HG03159 (cell line): ENCODE results near the gene ITGA11.

ENCODE experiments used
- ATAC-seq: cut with Tn5 transposase; IDR thresholded peaks from one replicate; pipeline ENCODE4 v1.9.1; 2021; ENCODE audit warnings: mild to moderate bottlenecking, moderate library complexity; ENCODE audit not compliant: unreplicated experiment

Gene ITGA11

DNA sequence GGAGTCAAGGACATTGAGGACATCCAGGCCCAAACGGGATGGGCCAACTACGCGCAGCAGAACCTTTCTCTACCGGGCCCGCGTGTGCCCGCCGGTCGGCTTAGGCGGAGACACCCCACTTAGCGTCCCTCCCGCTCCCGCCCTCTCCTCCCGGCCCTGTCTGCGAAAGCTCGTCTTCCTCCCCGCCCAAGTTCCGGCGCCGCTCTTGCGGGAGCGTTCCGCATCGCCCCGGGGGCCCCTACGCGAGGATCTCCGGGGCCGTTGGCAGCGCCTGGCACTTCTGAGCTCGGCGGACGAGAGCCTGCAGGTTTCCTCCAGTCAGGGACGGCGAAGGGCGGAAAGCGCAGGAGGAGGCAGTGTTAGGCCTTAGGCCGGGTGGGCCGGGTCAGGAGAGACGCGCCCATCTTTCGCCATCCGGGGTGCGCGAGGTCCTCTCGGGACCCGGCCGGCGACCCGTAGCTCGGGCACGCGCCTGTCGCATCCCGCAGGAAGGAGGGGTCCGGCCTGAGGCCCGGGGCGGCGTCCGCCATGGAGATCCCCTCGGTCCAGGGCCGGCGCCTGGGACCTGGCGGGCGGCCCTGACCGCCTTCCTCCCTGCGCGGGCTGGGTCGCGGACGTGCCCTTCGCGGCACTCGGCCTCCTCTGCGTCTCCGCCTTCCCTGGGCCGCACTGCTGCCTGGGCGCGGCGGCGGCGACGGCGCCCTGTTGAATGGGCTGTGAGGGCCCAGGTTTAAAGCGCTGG lies 154.2 kb downstream of the ITGA11 start, which contains the start of gene FEM1B:
Gene FEM1B, plus strand, starts transcription at position 143 of the 742 bp plus-strand sequence. CDS start 673 bp downstream, outside the sequence.
- peak; percentile 72 for ATAC-seq

DNA sequence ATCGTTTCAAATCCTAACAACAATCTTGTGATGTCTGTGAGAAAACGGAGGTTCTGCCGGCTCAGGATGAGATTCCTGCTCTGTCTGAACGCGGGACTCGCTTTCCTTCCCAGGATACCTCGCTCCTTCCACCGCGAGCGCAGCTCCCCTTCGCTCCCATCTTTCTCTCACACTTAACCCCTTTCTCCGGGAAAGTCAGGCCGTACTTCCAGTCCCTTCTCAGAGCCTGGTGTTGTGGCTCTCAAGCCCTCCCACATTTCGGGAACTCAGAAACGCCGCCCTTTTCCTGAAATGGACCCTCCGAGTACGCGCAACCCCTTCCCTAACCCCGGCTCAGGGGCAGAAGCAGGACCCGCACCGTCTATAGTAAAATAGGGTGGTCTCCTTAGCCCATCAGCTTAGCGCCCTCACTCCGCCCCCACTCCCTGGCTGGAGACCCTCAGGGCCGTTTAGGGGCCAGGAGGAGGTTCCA lies 154.8 kb downstream of the ITGA11 start:
- peak; percentile 16 for ATAC-seq

DNA sequence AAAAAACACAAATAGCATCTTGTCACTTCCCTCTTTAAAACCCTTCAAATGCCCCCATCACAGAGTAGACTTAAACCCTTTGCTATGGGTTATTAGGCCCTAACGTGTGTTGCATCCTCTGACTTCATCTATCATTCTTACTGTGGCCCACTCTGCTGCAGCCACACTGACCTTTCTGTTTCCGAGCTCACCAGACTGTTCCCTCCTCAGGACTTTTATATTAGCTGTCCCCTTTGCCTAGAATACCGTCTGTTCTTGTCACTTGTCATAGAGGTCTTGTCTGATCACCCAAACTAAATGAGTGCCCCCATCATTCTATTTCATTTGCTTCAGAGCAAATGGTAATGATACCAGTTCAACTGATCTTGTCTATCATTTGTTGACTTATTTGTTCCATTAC lies 155.3 kb downstream of the ITGA11 start:
- no peak for ATAC-seq

DNA sequence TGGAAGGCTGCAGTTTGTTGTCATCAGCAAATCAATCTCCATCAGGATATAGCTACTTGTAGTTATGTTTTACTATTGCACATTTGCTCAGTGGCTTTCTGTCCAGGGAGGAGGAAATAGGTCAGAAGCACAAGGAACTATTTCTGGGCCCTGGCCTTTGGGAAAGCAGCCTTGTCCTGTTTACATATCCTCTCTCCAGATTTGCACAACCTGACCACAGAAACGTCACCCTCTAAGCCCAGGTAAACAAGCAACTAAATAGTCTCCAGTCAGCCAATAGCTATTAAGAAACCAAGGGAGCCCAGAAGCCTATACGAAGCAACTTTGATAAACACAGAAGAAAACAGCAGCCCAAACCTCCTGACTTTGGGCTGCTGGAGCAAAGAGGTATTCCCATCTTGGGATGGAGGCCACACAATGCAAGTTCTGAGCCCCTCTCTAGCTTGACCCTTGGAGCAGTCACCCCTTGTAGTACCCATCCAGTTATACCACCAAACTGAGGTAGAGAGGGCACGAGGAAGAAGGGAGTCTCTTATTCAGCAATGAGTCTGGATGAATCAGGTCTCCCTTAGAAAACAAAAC lies 156.7 kb downstream of the ITGA11 start:
- ATAC-seq = no peak

DNA sequence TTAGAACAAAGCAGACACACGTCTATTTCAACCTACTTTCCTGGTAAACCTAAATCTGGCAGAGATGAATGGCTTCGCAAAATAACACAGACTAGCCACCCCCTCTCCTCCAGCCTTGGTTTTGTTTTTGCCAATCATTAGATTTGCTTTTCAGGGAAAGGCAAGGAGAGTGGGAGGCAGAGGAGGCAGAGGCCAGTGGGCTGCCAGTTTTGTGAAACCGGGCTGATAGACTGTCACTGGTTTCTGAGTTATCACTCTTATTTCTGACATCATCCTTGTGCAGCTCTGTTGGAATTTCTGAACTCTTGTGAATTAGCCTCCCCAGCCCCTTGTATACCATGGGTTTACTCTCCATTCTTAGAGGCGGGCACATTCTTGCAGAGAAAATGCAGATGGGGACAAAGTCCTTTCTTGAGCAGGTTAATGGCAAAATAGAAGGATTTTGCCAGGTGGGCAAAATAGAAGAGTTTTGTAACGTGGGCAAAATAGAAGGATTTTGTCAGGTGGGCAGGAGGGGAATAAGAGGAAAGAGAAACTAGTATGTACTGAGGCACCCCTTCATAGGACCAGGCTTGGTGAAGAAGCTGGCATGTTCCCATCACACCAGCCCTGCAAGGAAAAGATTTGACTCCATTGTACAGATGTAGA lies 157.6 kb downstream of the ITGA11 start:
- no peak for ATAC-seq

DNA sequence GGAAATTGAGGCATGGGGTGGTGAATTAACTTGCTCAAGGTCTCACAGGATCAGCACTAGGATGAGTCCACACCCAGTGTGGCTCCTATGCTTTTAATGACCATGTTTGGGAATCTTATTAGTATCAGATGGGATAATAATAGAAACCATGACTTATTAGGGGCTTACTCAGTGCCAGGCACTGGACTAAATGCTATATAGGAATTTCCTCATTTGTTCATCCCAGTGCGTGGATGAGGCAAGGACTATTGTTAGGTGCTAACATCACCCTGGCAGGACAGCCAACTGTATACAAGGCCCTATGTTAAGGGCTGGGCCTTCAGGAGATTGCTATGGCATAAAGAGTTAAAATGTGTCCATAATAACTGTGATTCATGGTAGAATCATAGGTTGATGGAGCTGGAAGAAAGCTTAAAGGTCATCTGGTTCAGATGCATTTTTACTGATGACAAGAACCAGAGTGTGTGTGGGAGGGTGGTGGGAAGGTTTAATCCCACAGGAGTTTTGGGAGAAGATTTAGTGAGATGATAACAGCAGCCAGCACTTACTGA lies 159.2 kb downstream of the ITGA11 start:
- ATAC-seq = no peak

DNA sequence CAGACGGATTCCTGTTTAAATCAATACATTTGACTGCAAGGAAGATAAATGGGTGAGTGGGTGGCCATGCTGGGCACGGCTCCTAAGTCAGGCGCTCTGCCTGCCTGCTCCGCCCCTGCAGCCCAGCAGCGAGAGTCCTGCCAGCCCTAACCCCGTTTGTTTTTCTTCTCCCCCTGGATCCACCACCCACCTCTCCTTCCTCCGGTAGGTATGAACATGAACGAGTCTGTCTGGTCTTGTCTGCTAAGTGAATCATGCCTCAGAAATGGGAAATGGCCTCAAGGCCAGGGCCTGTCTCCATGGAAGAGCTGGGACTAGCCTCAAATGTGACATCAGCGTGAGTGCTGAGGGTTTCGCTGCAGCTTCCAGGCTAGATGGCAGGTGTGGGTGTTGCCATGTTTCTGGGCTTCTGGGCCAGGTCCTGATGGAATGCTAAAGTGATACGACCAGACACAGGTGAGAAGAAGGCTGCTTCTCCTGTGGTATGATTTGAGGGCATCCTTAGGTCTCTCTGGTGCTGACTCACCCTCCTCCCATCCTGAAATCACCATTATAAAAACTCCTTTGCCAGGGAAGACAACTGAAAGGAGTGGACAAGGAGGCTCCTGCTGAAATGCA lies 160.0 kb downstream of the ITGA11 start:
- ATAC-seq = no peak

DNA sequence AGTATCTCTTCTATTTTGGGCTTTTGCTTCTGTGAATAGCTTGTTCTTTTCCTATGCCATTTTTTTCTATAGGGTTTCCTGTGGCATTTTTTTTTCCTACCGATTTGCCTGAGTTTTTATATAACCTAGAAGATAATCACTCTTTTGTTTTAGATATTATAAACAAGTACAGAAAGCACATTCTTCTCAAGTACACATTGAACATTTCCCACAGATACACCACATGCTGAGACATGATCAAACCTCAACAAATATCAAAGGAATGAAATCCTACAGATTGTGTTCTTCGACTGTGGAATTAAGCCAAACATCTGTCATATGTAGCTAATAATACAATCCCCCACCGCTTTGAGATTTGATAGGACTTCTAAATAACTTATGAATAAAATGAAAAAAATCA lies 163.6 kb downstream of the ITGA11 start:
- ATAC-seq = no peak

DNA sequence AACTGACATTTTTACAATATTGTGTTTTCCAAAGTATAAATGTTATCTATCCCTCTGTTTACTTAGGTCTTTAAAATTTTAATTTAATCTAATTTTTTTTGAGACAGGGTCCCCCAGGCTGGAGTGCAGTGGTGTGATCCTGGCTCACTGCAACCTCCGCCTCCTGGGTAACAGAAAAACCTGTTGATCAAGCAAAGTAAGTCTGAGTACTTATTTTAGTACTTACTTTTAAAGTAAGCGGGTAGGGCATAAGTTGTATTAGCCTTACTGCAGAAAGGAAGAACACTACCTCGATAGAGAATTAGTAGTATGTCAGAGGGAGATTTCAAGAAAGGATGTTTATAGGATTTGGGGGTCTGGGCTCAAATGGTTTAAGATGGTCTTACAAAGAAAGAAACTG lies 166.3 kb downstream of the ITGA11 start:
- ATAC-seq = no peak

DNA sequence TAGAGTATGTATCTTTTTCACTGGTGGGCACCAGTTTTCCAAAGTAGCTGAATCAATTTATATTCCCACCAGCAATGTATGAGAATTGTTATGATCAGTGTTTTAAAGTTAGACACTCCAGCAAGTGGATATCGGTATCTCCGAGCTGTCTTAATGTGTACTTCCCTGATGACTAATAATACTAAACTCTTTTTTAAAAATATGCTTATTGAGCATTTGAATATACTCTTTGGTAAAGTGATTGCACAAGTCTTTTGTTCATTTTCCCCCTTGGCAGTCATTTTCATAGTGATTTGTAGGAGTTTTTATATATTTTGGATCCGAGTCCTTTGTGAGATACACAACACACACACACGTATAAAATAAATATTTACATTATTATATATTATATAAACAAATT lies 166.9 kb downstream of the ITGA11 start:
- no peak for ATAC-seq

DNA sequence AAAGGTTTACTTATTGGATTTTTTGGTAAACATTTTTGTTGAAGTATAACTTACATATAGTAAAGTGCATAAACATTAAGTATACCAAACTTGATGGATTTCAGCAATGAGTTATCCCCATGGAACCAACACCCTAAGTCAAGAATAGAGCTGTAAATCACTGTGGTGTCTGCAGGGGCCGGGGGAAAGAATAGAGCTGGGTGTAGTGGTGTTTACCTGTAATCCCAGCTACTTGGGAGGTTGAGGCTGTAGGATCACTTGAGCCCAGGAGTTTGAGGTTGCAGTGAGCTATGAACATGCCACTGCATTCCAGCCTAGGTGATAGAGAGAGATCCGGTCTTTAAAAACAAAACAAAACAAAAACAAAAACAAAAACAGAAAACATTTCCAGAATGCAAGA lies 167.7 kb downstream of the ITGA11 start:
- no peak for ATAC-seq

DNA sequence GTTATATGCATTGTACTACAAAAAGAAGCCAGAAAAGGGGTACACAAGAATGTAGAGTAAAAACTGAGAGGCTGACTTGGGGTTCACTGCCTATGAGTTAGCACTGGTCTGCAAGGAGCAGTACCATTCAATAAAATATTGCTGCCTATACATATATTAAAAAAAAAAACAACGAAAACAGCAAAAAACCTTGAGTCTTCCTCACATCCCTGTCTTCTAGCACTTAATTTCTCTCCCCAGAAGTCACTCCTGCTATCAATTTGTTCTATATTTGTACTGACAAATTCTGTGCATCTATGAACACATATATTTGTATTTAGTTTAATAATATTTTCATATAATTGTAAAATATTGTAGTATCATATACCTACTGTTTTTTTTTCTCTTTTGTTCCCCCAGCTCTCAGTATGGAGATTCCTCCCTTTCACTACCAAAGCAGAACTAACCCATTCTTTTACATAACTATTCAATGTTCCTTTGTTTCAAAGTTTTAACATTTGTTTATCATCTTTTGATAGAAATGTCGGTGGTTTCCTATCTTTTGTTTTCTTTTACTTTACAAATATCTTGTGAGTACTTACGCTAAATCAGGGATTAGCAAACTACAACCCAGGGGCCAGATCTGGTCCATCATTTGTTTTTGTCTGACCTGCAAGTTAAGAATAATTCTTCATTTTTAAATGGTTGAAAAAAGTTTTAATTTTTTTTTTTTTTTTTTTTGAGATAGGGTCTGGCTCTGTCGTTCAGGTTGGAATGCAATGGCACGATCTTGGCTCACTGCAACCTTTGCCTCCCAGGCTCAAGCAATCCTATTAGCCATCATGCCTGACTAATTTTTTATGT lies 169.2 kb downstream of the ITGA11 start:
- no peak for ATAC-seq

DNA sequence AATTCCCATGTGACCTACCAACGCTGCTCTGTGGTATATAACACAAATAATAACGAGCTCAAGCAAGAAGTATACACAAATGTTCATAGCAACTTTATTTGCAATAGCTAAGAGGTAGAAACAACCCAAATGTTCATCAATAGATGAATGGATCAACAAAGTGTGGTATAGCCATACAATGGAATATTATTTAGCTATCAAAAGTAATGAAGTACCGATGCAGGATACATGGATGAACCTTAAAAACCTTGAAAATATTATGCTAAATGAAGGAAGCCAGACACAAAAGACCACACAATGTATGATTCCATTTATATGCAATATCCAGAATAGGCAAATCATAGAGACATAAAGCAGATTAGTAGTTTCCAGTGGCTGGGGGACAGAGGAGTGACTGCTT lies 170.0 kb downstream of the ITGA11 start:
- no peak for ATAC-seq

DNA sequence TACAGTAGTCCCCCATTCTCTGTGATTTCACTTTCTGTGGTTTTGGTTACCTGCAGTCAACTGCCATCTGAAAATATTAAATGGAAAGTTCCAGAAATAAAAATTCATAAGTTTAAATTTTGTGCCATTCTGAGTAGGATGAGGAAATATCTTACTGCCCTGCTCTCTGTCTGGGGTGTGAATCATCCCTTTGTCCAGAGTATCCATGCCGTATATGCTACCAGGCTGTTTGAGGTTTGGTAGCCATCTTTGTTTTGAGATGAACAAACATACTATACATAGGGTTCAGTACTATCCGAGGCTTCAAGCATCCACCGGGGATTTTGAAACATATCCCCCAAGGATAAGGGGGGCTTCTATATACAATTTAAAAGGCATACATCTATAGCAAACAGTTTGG lies 170.7 kb downstream of the ITGA11 start:
- no peak for ATAC-seq

DNA sequence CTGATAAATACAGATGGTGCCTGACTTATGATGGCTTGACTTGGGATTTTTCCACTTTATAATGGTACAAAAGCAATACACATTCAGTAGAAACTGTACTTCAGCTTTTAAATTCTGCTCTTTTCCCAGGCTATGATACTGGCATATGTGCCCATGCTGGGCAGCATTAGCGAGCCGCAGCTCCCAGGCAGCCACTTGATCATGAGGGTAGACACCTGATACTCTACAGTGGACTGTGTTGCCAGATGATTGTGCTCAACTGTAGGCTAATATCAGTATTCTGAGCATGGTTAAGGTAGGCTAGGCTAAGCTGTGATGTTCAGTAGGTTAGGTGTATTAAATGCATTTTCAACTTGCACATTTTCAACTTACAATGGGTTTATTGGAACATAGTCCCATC lies 172.1 kb downstream of the ITGA11 start:
- no peak for ATAC-seq

DNA sequence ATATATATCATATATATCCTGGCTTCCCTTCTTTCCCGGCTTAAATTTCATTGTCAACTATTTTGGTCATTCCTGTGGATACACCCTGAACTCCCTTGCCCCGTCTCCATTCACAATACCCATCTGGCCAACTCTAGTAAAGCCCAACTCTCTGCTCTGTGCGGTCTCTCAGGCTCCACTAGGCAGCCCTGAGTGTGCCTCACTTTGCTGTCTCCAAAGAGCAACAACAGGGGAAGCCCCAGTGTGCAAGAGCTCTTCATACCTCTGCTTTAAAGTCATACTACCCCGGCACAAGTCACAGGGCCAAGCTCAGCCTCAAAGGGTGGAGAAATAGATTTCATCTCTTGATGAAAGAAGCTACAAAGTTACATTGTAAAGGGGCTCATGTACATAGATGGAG lies 173.3 kb downstream of the ITGA11 start:
- no peak for ATAC-seq

DNA sequence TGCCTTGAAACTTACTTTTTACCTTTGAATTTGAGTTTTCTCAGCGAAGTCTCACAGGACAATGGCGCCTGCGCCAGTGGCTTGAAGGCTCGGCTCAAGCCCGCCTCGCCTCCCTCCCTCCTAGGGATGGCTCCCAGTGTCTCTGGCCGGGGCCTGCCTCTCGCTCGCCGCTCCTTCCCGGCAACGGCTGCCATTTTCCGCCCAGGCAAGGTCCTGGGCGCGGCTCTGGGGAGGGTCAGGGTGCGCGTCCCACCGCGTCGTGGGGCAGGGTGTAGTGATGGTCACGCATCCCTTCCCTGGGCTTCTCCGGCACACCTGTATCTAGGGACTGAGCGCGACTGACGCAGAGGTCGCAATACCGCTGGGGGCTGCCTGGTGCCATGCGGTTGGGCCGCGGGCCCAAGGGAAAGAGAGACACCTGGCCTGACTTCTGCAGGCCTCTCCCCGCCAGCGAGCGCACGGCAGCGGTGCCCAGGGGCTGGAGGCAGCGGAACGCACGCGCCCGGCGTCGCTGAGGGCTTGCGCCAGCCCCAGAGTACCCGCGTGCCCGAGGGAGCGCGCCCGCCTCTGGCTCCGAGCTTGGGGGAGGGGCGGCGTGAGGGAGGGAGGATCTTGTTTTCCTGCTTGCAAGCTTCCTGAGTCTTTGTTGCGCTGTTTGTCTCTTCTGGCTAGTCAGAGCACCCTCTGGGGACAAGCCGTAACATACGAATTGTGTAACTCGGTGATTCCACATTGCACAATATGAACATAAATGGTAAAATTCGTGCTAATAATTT lies 175.1 kb downstream of the ITGA11 start:
- ATAC-seq = no peak

DNA sequence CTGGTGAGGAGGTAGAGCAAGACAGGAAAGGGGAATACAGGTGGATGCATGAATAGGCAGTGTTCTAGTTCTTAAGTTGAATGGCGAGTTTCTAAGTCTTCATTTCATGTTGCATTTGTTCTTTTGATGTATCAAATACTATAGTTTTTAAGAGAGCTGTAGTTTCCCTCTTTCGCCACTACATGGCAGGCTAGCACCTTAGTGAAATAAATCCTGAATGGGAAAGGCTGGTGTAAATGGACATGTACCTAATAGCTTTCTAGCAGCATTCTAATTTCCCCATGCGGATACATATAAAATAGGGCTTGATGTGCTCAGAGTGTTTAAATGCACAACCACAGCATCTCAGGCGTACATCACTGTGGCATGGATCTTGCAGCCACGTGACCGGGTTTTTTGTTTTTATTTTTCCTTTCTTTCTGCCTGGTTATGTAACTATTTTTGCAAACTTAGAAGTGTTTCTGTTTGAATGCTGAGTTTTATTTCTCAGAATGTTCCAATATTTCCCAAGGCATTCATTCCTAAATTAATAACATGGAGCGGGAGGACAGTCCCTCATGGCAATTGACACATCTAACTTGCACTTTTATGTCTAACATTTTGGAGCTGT lies 178.9 kb downstream of the ITGA11 start:
- no peak for ATAC-seq

DNA sequence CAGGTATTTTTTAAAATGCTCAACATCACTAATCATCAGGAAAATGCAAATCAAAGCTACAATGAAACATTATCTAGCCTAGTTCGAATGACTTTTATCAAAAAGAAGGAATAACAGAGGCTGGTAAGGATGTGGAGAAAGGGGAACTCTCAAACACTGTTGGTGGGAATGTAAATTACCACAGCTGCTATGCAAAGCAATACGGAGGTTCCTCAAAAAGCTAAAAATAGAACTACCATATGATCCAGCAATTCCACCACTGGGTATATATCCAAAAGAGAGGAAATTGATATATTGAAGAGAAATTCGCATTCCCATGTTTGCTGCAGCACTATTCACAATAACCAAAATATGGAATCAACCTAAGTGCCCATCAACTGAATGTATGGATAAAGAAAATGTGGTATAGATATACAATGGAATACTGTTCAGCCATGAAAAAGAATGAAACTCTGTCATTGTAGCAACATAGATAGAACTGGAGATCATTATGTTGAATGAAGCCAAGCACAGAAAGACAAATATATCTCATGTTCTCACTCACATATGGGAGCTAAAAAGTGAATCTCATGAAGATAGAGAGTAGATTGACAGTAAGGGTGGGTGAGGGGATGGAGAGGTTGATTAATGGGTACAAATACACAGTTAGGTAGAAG lies 182.8 kb downstream of the ITGA11 start:
- ATAC-seq = no peak
